ENCODE results near the gene RHOG. TPM values are rescaled to one million over a fixed set of nuclear protein-coding genes. Genes with fewer than 3 reads are reported as not detected.
A peak's percentile ranks its signal among the peaks of the same experiment; 100 is the strongest.

RHOG gene
- total RNA-seq, 1 donor from 2014 or later = 23.1 TPM

DNA sequence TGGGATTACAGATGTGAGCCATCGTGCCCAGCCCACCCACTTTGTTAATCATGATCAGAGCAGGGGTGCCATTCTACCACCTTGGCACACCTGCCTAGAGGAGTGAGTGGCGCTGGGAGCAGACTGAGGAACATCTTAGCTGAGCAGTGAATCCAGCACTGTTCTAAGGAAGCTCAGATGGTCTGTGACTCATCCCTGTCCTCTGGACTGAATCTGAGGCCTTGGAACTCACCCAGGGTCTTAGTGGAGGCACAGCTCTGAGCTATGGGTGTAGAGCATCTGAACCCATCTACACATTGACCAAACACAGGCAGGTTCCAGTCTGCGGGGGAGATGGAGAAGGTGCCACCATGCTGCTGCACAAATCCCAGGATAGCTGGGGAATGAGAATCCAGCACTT, 17.5 kb downstream of the RHOG start:
- Histone ChIP-seq H3K36me3 (peaks cover 27% of the 10 kb centered on the region), H3K27ac (replicated peaks) (no peak overlapping the region), H3K9me3 (replicated peaks) (no peaks in the 10 kb centered on the region), H3K4me3 (no peak overlapping the region), H3K27me3 (ENCODE audit: low read depth) (no peaks in the 10 kb centered on the region), H3K4me1 (no peaks in the 10 kb centered on the region)
- TF ChIP-seq CTCF (IDR thresholded peaks at IDR 0.05; ENCODE audit: borderline replicate concordance) = no peak
- intact Hi-C loops (cut with micrococcal nuclease) = no loop called here
- no peak for DNase-seq

GRCh38 chr11:3822312-3822711, 18.4 kb downstream of the RHOG start:
- intact Hi-C loops (cut with micrococcal nuclease) = no loop called here
- Histone ChIP-seq H3K4me3 (no peak overlapping the region), H3K9me3 (replicated peaks) (no peaks in the 10 kb centered on the region), H3K36me3 (peaks cover 20% of the 10 kb centered on the region), H3K27ac (replicated peaks) (no peak overlapping the region), H3K4me1 (peaks cover 6% of the 10 kb centered on the region), H3K27me3 (ENCODE audit: low read depth) (no peaks in the 10 kb centered on the region)
- DNase-seq = no peak
- no peak for TF ChIP-seq CTCF (IDR thresholded peaks at IDR 0.05; ENCODE audit: borderline replicate concordance)

DNA sequence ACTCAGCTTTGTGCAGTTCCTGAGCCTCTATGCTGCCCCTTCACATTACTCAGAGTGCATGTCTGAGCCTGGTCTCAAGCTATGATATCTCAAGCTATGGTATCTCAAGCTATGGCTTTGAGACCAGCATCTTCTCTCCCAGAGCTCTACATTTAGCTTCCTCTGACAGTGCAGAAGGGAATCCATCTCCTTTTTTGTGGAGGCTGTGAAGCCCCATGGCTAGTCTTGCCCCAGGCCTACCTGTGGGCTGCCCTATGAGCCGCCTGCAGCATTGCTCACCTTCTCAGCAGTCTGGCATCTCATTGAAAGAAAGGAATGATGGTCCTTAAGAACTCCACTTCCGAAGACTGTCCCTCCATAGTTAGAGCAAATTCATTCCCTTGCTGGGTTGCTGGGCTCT, 19.8 kb downstream of the RHOG start:
- Histone ChIP-seq H3K9me3 (replicated peaks) (no peaks in the 10 kb centered on the region), H3K27me3 (ENCODE audit: low read depth) (no peaks in the 10 kb centered on the region), H3K27ac (replicated peaks) (no peak overlapping the region), H3K4me3 (no peak overlapping the region), H3K36me3 (peaks cover 11% of the 10 kb centered on the region), H3K4me1 (peaks cover 20% of the 10 kb centered on the region)
- no peak for TF ChIP-seq CTCF (IDR thresholded peaks at IDR 0.05; ENCODE audit: borderline replicate concordance)
- intact Hi-C loops (cut with micrococcal nuclease) = no loop called here
- no peak for DNase-seq

DNA sequence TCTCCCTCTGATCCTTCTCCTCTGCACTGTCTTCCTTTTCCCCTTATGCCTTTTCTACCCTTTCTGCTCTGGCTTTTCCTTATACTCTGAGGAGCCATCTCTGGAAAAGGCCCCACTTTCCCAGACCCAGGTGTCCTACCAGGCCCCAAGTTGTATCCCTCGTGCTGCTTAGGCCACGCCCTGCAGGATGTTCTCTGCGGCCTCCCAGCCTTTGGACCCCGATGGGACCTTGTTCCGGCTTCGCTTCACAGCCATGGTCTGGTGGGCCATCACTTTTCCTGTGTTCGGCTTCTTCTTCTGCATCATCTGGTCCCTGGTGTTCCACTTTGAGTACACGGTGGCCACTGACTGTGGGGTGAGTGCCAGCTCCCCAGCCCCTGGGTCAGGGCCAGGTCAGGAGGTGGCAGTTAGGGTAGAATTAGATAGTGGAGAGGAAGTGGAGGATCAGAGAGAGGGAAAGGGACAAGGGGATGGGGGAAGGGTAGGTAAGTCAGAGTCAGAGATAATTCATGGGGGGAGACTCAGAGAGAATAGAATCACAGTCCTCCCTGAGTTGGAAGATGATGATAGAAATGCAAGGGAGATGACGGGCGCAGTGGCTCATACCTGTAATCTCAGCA, 23.5 kb downstream of the RHOG start:
- H3K27me3 ChIP-seq (ENCODE audit: low read depth) = no peaks in the 10 kb centered on the region
- intact Hi-C loops (cut with micrococcal nuclease) = no loop called here
- no peaks in the 10 kb centered on the region for H3K9me3 ChIP-seq (replicated peaks)
- H3K27ac ChIP-seq (replicated peaks) = no peak overlapping the region
- no peak overlapping the region for H3K4me3 ChIP-seq
- peaks cover 28% of the 10 kb centered on the region for H3K4me1 ChIP-seq
- no peaks in the 10 kb centered on the region for H3K36me3 ChIP-seq
- peak; percentile 32 for DNase-seq
- TF ChIP-seq CTCF (IDR thresholded peaks at IDR 0.05; ENCODE audit: borderline replicate concordance) = no peak

- Histone ChIP-seq H3K4me3 (no peak overlapping the region), H3K4me1 (peaks cover 30% of the 10 kb centered on the region), H3K36me3 (no peaks in the 10 kb centered on the region), H3K27ac (replicated peaks) (peak overlapping the region; percentile 77), H3K9me3 (replicated peaks) (no peaks in the 10 kb centered on the region), H3K27me3 (ENCODE audit: low read depth) (no peaks in the 10 kb centered on the region)
- intact Hi-C loops (cut with micrococcal nuclease) = no loop called here
- no peak for TF ChIP-seq CTCF (IDR thresholded peaks at IDR 0.05; ENCODE audit: borderline replicate concordance)
- no peak for DNase-seq
Measured at GRCh38 chr11:3816673-3817072, 24.1 kb downstream of the RHOG start.

Measured in left ventricle myocardium inferior (tissue), 1 donor.